HL-60 (cell line): Measurements from ENCODE around the gene OPA1.

Experiments used
- DNase-seq, 2 experiments: peaks; one replicate each; pipeline ENCODE4 v3.0.0-alpha.2; 2010 to 2020; ENCODE audit warnings: low read depth in 1 of 2, low spot score in 1 of 2
- H3K27ac ChIP-seq: fragments of 250-450 bp; sonication (Bioruptor Pico); replicated peaks from 2 replicates; pipeline ENCODE4 v1.5.1; 2020; ENCODE audit warnings: mild to moderate bottlenecking, moderate library complexity
- H3K27me3 ChIP-seq: fragments of 250-450 bp; sonication (Bioruptor Pico); 2 replicates; pipeline ENCODE4 v1.5.1; 2021; ENCODE audit warnings: mild to moderate bottlenecking, moderate library complexity; ENCODE audit not compliant: insufficient read depth, poor library complexity, severe bottlenecking
- H3K4me3 ChIP-seq: replicated peaks from 2 replicates; pipeline ENCODE4 v1.5.1; 2011; ENCODE audit warnings: mild to moderate bottlenecking, control low read depth, low read length; ENCODE audit not compliant: insufficient read depth
- CTCF ChIP-seq: IDR thresholded peaks from one replicate; pipeline ENCODE4 v1.5.1; 2011; ENCODE audit warnings: low read length, control low read depth, inconsistent platforms; ENCODE audit not compliant: insufficient read depth
- GABPA ChIP-seq: IDR thresholded peaks from 2 replicates; pipeline ENCODE4 v1.6.1; 2012; ENCODE audit warnings: low read depth
- POLR2AphosphoS5 ChIP-seq: IDR thresholded peaks from 2 replicates; pipeline ENCODE4 v1.6.1; 2012; ENCODE audit warnings: low read depth
- SPI1 ChIP-seq: IDR thresholded peaks from 2 replicates; pipeline ENCODE4 v1.6.1; 2012; ENCODE audit warnings: low read depth, mild to moderate bottlenecking, borderline replicate concordance
- TF ChIP-seq, protein P1 (sequence below): IDR thresholded peaks from 2 replicates; pipeline ENCODE4 v1.6.1; 2012; ENCODE audit warnings: low read depth; ENCODE audit not compliant: insufficient replicate concordance

Gene OPA1

GRCh38 chr3:193546129-193546528 is 46.9 kb upstream of the OPA1 start:
- no peak overlapping the region for H3K27ac ChIP-seq
- DNase-seq, result no peak
- H3K27me3 ChIP-seq, result peaks cover 4% of the 10 kb centered on the region
- no peak for TF ChIP-seq CTCF
- TF ChIP-seq, protein P1, sequence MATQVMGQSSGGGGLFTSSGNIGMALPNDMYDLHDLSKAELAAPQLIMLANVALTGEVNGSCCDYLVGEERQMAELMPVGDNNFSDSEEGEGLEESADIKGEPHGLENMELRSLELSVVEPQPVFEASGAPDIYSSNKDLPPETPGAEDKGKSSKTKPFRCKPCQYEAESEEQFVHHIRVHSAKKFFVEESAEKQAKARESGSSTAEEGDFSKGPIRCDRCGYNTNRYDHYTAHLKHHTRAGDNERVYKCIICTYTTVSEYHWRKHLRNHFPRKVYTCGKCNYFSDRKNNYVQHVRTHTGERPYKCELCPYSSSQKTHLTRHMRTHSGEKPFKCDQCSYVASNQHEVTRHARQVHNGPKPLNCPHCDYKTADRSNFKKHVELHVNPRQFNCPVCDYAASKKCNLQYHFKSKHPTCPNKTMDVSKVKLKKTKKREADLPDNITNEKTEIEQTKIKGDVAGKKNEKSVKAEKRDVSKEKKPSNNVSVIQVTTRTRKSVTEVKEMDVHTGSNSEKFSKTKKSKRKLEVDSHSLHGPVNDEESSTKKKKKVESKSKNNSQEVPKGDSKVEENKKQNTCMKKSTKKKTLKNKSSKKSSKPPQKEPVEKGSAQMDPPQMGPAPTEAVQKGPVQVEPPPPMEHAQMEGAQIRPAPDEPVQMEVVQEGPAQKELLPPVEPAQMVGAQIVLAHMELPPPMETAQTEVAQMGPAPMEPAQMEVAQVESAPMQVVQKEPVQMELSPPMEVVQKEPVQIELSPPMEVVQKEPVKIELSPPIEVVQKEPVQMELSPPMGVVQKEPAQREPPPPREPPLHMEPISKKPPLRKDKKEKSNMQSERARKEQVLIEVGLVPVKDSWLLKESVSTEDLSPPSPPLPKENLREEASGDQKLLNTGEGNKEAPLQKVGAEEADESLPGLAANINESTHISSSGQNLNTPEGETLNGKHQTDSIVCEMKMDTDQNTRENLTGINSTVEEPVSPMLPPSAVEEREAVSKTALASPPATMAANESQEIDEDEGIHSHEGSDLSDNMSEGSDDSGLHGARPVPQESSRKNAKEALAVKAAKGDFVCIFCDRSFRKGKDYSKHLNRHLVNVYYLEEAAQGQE, result no peak
- TF ChIP-seq POLR2AphosphoS5, result no peak
- no peak for TF ChIP-seq GABPA
- no peak for TF ChIP-seq SPI1
- no peak overlapping the region for H3K4me3 ChIP-seq

- TF ChIP-seq CTCF (no peak), GABPA (no peak), SPI1 (no peak), POLR2AphosphoS5 (no peak)
- TF ChIP-seq, protein P1, result no peak
- Histone ChIP-seq H3K4me3 (no peak overlapping the region), H3K27ac (no peak overlapping the region), H3K27me3 (peaks cover 4% of the 10 kb centered on the region)
- no peak for DNase-seq
Observed at GRCh38 chr3:193548406-193548805, 44.6 kb upstream of the OPA1 start.

- Histone ChIP-seq H3K27ac (no peak overlapping the region), H3K27me3 (no peaks in the 10 kb centered on the region), H3K4me3 (no peak overlapping the region)
- TF ChIP-seq POLR2AphosphoS5 (no peak), CTCF (no peak), SPI1 (no peak), GABPA (no peak)
- TF ChIP-seq, protein P1, result no peak
- DNase-seq, result no peak
Observed at GRCh38 chr3:193552923-193553322, 40.1 kb upstream of the OPA1 start.
